Glutamatergic neuron (in vitro differentiated cells): Measurements from ENCODE around the gene GFPT2. TPM values are rescaled to one million over a fixed set of nuclear protein-coding genes. Genes with fewer than 3 reads are reported as not detected.

ENCODE experiments used
- DNase-seq: peaks from one replicate; pipeline ENCODE4 v3.0.0; 2022
- H3K27ac Mint-ChIP-seq: one replicate; pipeline ENCODE4 v1.8.0; 2020; ENCODE audit warnings: mild to moderate bottlenecking, mixed read lengths, inconsistent platforms; ENCODE audit not compliant: unreplicated experiment
- H3K27me3 Mint-ChIP-seq: one replicate; pipeline ENCODE4 v1.8.0; 2020; ENCODE audit warnings: mild to moderate bottlenecking, moderate library complexity, mixed read lengths, inconsistent platforms; ENCODE audit not compliant: unreplicated experiment
- H3K36me3 Mint-ChIP-seq: one replicate; pipeline ENCODE4 v1.8.0; 2020; ENCODE audit warnings: mild to moderate bottlenecking, mixed read lengths, inconsistent platforms; ENCODE audit not compliant: unreplicated experiment
- H3K4me1 Mint-ChIP-seq: one replicate; pipeline ENCODE4 v1.8.0; 2020; ENCODE audit warnings: mild to moderate bottlenecking, low read depth, mixed read lengths, inconsistent platforms; ENCODE audit not compliant: unreplicated experiment
- H3K4me3 Mint-ChIP-seq: one replicate; pipeline ENCODE4 v1.8.0; 2020; ENCODE audit warnings: mild to moderate bottlenecking, mixed read lengths, inconsistent platforms; ENCODE audit not compliant: unreplicated experiment
- H3K9me3 Mint-ChIP-seq: one replicate; pipeline ENCODE4 v1.8.0; 2020; ENCODE audit warnings: mild to moderate bottlenecking, moderate library complexity, mixed read lengths, inconsistent platforms; ENCODE audit not compliant: unreplicated experiment
- total RNA-seq: library from RNA; stranded (reverse); fragmentation: NEBNext Ultra II Directional; extraction: Animal tissue kit (Norgen Biotek cat#: 25700); gene quantifications from one replicate; pipeline ENCODE4 v1.2.1, GENCODE V29; 2021; ENCODE audit not compliant: unreplicated experiment
- TF ChIP-seq, protein P1 (sequence below): fragments of 200-600 bp; sonication (generic); IDR thresholded peaks from one replicate; pipeline ENCODE4 v1.5.0; 2021; ENCODE audit not compliant: partially characterized antibody, unreplicated experiment

The GFPT2 gene
- total RNA-seq, 1 donor from 2014 or later: 11.6 TPM

DNA sequence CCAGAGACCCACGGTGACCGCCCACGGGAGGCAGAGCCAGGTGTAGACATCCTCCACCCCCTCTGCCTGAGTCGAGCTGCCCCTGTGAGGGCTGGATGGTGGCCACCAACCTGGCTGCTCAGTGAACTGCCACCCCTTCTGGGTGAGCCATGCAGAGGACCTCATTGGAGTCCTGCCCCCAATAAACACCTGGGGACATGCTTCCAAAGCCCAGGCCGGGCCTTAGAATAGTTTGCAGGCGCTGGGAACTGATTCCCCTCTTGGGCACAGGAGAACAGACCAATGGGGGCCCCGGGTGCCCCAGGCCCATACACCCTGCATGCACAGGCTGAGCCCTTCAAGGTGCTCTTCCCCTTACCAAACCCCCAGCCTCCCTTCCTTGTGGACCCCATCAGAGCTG lies 38.1 kb upstream of the GFPT2 start:
- peaks cover 2% of the 10 kb centered on the region for H3K27me3 Mint-ChIP-seq
- no peaks in the 10 kb centered on the region for H3K36me3 Mint-ChIP-seq
- no peak for DNase-seq
- TF ChIP-seq, protein P1, sequence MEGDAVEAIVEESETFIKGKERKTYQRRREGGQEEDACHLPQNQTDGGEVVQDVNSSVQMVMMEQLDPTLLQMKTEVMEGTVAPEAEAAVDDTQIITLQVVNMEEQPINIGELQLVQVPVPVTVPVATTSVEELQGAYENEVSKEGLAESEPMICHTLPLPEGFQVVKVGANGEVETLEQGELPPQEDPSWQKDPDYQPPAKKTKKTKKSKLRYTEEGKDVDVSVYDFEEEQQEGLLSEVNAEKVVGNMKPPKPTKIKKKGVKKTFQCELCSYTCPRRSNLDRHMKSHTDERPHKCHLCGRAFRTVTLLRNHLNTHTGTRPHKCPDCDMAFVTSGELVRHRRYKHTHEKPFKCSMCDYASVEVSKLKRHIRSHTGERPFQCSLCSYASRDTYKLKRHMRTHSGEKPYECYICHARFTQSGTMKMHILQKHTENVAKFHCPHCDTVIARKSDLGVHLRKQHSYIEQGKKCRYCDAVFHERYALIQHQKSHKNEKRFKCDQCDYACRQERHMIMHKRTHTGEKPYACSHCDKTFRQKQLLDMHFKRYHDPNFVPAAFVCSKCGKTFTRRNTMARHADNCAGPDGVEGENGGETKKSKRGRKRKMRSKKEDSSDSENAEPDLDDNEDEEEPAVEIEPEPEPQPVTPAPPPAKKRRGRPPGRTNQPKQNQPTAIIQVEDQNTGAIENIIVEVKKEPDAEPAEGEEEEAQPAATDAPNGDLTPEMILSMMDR: no peak
- H3K4me3 Mint-ChIP-seq: no peak overlapping the region
- H3K27ac Mint-ChIP-seq: no peak overlapping the region
- no peaks in the 10 kb centered on the region for H3K4me1 Mint-ChIP-seq
- H3K9me3 Mint-ChIP-seq: no peaks in the 10 kb centered on the region

DNA sequence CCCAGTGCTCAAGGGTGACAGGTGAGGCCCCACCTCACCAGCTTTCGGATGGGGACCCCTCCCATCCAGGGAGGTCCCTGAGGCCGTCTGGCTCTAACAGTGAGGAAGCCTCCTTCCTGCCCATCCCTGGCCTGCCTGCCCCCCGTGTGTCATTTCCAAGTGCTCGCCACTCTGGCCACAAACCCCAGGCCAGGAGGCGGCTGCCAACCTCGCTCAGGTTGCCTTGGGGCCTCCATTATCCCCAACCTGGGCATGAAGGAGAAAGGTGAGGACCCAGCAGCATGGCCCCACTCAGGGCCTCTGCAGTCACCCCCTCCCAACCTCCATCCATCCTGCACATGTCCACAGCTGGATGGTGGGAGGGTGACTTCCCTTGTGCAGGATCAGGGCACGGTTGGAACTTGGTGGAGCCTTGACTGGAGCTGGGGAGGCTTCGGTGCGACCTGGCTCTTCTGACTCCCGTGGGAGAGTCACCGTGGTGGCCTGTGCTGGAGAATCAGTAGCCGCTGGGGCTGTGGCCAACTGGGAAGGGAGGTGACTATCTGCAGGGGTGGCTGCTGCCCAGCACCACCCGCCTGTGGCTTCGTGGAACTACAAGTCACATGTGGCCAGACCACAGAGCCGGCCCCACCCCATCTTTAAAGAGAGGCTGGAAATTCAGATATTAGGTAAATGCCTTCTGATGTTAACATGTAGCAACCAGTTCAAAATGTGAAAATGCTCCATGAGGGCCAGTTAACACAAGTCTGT lies 37.5 kb upstream of the GFPT2 start:
- H3K9me3 Mint-ChIP-seq: no peaks in the 10 kb centered on the region
- TF ChIP-seq, protein P1: peak; percentile 13
- no peaks in the 10 kb centered on the region for H3K4me1 Mint-ChIP-seq
- H3K27ac Mint-ChIP-seq: no peak overlapping the region
- DNase-seq: no peak
- H3K27me3 Mint-ChIP-seq: peaks cover 2% of the 10 kb centered on the region
- no peaks in the 10 kb centered on the region for H3K36me3 Mint-ChIP-seq
- no peak overlapping the region for H3K4me3 Mint-ChIP-seq

DNA sequence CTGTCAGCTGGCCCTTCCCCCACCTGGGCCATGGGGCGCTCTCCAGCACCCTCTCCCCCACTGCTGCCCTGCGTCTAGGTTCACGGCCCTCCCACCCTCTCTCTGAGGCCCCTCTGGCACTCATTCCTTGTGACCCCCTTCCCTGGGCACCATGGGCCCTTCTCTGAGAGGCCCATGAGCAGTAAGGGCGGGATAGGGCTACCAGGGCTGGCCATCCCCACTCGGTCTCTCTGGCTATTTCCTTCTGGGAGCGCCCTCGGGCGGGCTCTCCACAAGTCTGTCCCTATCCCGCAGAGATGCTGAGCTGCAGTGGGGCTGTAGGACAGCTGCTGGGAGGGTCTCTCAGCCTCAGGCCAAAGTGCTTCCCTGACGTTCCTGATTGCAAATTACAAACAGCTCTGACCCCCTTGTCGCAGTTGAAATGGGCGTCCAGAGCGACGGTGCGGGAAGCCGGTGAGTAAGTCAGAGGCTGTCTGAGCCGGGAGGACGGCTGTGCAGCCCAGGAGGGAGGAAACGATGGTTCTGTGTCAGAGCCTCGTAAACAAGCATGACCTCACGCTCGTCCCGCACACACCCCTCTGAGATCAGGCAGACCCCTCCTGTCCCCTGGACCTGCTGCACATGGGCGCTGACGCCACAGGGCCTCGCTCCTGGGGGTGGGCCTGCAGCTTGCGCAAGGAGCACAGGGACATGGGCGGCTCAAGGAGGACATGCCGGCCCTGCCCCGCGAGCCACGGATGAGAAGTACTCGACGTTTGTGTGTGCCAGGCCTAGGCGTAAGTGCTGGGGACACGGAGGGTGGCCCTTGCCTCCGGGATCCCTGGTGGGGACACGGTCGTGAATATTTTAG lies 36.3 kb upstream of the GFPT2 start:
- Mint-ChIP-seq H3K27me3 (peaks cover 2% of the 10 kb centered on the region), H3K27ac (no peak overlapping the region), H3K4me3 (no peak overlapping the region), H3K36me3 (no peaks in the 10 kb centered on the region), H3K4me1 (no peaks in the 10 kb centered on the region), H3K9me3 (peaks cover 1% of the 10 kb centered on the region)
- no peak for DNase-seq
- TF ChIP-seq, protein P1: no peak

DNA sequence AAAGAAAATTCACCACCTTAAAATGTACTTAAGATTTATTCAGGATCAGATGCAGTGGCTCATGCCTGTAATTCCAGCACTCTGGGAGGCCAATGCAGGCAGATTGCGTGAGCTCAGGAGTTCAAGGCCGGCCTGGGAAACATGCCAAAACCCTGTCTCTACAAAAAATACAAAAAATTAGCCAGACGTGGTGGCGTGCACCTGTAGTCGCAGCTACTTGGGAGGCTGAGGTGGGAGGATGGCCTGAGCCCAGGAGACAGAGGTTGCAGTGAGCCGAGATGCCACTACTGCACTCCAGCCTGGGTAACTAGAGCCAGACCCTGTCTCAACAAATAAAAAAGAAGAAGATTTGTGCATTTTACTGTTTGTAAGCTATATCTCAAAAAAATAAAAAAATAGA lies 34.7 kb upstream of the GFPT2 start:
- TF ChIP-seq, protein P1: no peak
- DNase-seq: no peak
- H3K27me3 Mint-ChIP-seq: peaks cover 2% of the 10 kb centered on the region
- peaks cover 1% of the 10 kb centered on the region for H3K9me3 Mint-ChIP-seq
- H3K4me3 Mint-ChIP-seq: no peak overlapping the region
- H3K36me3 Mint-ChIP-seq: no peaks in the 10 kb centered on the region
- no peaks in the 10 kb centered on the region for H3K4me1 Mint-ChIP-seq
- no peak overlapping the region for H3K27ac Mint-ChIP-seq

DNA sequence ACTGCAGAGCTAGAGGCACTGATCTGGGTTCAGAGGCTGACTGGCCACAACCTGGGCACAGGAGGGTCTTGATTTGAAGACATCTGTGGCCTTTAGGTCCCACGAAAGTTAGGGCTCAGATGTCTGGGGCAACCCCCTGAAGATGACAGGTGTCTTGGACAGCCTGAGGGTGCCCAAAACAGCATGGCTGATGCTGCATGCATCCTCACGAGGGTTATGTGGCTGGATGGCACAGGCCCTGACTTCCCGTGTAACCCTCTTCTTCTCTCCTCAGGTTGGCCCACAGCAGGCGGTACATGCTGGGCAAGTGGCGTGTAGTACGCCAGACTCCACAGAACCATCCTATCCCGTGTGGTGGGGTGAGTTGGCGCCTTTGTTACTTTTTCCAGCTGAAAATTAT lies 29.8 kb upstream of the GFPT2 start:
- no peak overlapping the region for H3K4me3 Mint-ChIP-seq
- H3K36me3 Mint-ChIP-seq: no peaks in the 10 kb centered on the region
- H3K27ac Mint-ChIP-seq: no peak overlapping the region

More for the DNA sequence above, 29.8 kb upstream of the GFPT2 start:
- Mint-ChIP-seq H3K4me1 (peaks cover 2% of the 10 kb centered on the region), H3K27me3 (peaks cover 2% of the 10 kb centered on the region), H3K9me3 (peaks cover 1% of the 10 kb centered on the region)
- TF ChIP-seq, protein P1: no peak
- no peak for DNase-seq
